Stomach (tissue), 4 donors: ENCODE measurements around the gene CCHCR1.
A peak's percentile ranks its signal among the peaks of the same experiment; 100 is the strongest.

Experiments used
- CTCF ChIP-seq, 7 experiments: fragments of 450-650 bp in 4 of 7; fragments of 200-600 bp in 3 of 7; sonication (generic) in 3 of 7; IDR thresholded peaks; one replicate each; pipeline ENCODE4 v1.5.1; 2016 to 2019; ENCODE audit warnings: antibody characterized with exemption in 7 of 7, control low read depth in 2 of 7, mild to moderate bottlenecking in 1 of 7
- POLR2A ChIP-seq, 4 donors: fragments of 450-650 bp; IDR thresholded peaks; one replicate each; pipeline ENCODE4 v1.6.1; 2016; ENCODE audit warnings: antibody characterized with exemption in 4 of 4, control low read depth in 2 of 4, mild to moderate bottlenecking in 1 of 4, moderate library complexity in 1 of 4
- POLR2AphosphoS5 ChIP-seq, 3 donors: sonication (generic); formaldehyde crosslinking; IDR thresholded peaks; one replicate each; pipeline ENCODE4 v1.6.1; 2016; ENCODE audit warnings: antibody characterized with exemption in 3 of 3

DNA sequence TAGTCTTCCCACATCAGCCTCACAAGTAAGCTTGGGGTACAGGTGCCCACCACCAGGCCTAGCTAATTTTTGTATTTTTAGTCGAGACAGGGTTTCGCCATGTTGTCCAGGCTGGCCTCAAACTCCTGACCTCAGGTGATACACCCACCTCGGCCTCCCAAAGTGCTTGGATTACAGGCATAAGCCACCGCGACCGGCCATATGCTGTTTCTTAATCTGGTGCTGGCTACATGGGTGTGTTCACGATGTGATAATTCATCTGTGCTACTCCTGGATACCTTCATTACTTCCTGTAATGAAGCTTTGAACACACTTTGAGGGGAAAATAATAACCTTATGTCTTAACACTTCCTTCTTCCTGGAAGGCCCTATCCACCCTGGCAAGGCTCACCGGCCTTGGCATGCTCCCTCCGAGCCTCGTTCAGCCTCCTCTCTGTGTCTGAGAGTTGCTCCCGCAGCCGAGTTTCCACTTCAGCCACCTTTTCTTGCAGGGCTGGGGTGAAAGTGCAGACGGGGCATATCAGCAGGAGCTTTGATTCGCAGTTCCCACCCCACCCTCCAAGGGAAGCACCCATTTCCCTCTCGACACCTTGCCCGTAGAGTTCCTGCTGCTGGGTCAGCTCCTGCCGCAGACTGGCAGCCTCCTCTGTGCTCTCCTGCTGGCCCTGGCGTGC is 13.2 kb downstream of the CCHCR1 start:
- TF ChIP-seq CTCF (IDR thresholded peaks at IDR 0.05) (no peak), POLR2AphosphoS5 (IDR thresholded peaks at IDR 0.05) (peak in 2 of 3 donors; percentile 41 to 63), POLR2A (IDR thresholded peaks at IDR 0.05) (no peak)
